Natural killer cell (primary cell): ENCODE results near the gene CNKSR3. TPM values are rescaled to one million over a fixed set of nuclear protein-coding genes. Genes with fewer than 3 reads are reported as not detected.

ENCODE experiments used
- ATAC-seq, 3 donors: fragments of 150-1000 bp in 2 of 3; fragments of 200-7000 bp in 1 of 3; cut with Tn5 transposase; 1 replicate in 1 of 3; 2 replicates in 2 of 3; pipeline ENCODE4 v1.10.0; 2021; ENCODE audit warnings: mild to moderate bottlenecking in 2 of 3, moderate library complexity in 2 of 3
- DNase-seq, 2 donors: peaks; one replicate each; pipeline versions ENCODE4 v3.0.0 to v3.0.0-alpha.2; 2013 to 2021; ENCODE audit warnings: mixed read lengths in 1 of 2
- H3K27ac ChIP-seq: one replicate; pipeline ENCODE4 v1.5.1; 2013; ENCODE audit warnings: mild to moderate bottlenecking, low read length
- H3K27me3 ChIP-seq: one replicate; pipeline ENCODE4 v1.6.1; 2013; ENCODE audit warnings: low read length; ENCODE audit not compliant: control insufficient read depth, insufficient read depth
- H3K36me3 ChIP-seq: one replicate; pipeline ENCODE4 v1.6.1; 2013; ENCODE audit warnings: low read length; ENCODE audit not compliant: control insufficient read depth, insufficient read depth
- H3K4me1 ChIP-seq: one replicate; pipeline ENCODE4 v1.6.1; 2013; ENCODE audit warnings: low read length; ENCODE audit not compliant: control insufficient read depth, insufficient read depth
- H3K4me3 ChIP-seq: one replicate; pipeline ENCODE4 v1.5.1; 2013; ENCODE audit warnings: low read length
- H3K9me3 ChIP-seq: one replicate; pipeline ENCODE4 v1.6.1; 2013; ENCODE audit warnings: low read length; ENCODE audit not compliant: control insufficient read depth, insufficient read depth
- H3K27ac Mint-ChIP-seq, 2 donors: one replicate each; pipeline ENCODE4 v1.8.0; 2022; ENCODE audit warnings: mild to moderate bottlenecking in 2 of 2, mixed read lengths in 2 of 2, moderate library complexity in 1 of 2
- H3K27me3 Mint-ChIP-seq, 2 donors: one replicate each; pipeline ENCODE4 v1.8.0; 2022; ENCODE audit warnings: low read depth in 2 of 2, mixed read lengths in 2 of 2
- H3K36me3 Mint-ChIP-seq: one replicate; pipeline ENCODE4 v1.8.0; 2022; ENCODE audit warnings: mixed read lengths
- H3K4me1 Mint-ChIP-seq, 2 donors: one replicate each; pipeline ENCODE4 v1.8.0; 2022; ENCODE audit warnings: mixed read lengths in 2 of 2
- H3K4me3 Mint-ChIP-seq: one replicate; pipeline ENCODE4 v1.8.0; 2022; ENCODE audit warnings: mild to moderate bottlenecking, moderate library complexity, mixed read lengths
- H3K9me3 Mint-ChIP-seq, 2 donors: one replicate each; pipeline ENCODE4 v1.8.0; 2022; ENCODE audit warnings: mixed read lengths in 2 of 2
- CTCF ChIP-seq: fragments of 200-600 bp; IDR thresholded peaks from one replicate; pipeline ENCODE4 v1.8.0; 2022; ENCODE audit warnings: antibody characterized with exemption
- WGBS: methylation state at CpG from one replicate; pipeline ENCODE4 v1.1.7; 2013; ENCODE audit warnings: missing lambda C conversion rate; ENCODE audit not compliant: insufficient coverage; 5-methylcytosine and 5-hydroxymethylcytosine counted together
- intact Hi-C: fragments of 100-400 bp; cut with micrococcal nuclease; formaldehyde crosslinking; loops from one replicate; pipeline ENCODE4 v1.14.2; 2022
- total RNA-seq, 4 donors: library from RNA; stranded (reverse); fragments of 120-200 nt in 1 of 4; gene quantifications; one replicate each; pipeline versions ENCODE4 v1.2.3 to v1.2.4, GENCODE V29; 2013 to 2022

Gene CNKSR3
- total RNA-seq, 3 donors from 2014 or later (not counting 1 experiment from before 2014, with no cell fraction given): 0.18 TPM; not detected in 2

- Mint-ChIP-seq H3K36me3 (no peaks in the 10 kb centered on the region), H3K4me3 (no peak overlapping the region), H3K4me1 (no peaks in the 10 kb centered on the region), H3K27me3 (peaks cover 0 to 2% of the 10 kb centered on the region in 2 donors), H3K9me3 (no peaks in the 10 kb centered on the region), H3K27ac (no peak overlapping the region)
- ATAC-seq (no peak), DNase-seq (no peak)
- no peaks in the 10 kb centered on the region for H3K27me3 ChIP-seq
- H3K4me3 ChIP-seq: no peak overlapping the region
- no peaks in the 10 kb centered on the region for H3K36me3 ChIP-seq
- H3K27ac ChIP-seq: no peak overlapping the region
- H3K4me1 ChIP-seq: no peaks in the 10 kb centered on the region
- WGBS: 92% methylated on average over 3 of the region's 4 CpGs
- TF ChIP-seq CTCF: no peak
- H3K9me3 ChIP-seq: no peaks in the 10 kb centered on the region
- intact Hi-C loops: no loop called here
These were observed 41.1 kb downstream of the CNKSR3 start for GRCh38 chr6:154469306-154469935.

- Mint-ChIP-seq H3K9me3 (no peaks in the 10 kb centered on the region), H3K36me3 (no peaks in the 10 kb centered on the region), H3K27ac (no peak overlapping the region), H3K4me3 (no peak overlapping the region), H3K27me3 (peaks cover 0 to 2% of the 10 kb centered on the region in 2 donors), H3K4me1 (no peaks in the 10 kb centered on the region)
- intact Hi-C loops: no loop called here
- TF ChIP-seq CTCF: no peak
- no peak for ATAC-seq
- Histone ChIP-seq H3K4me1 (no peaks in the 10 kb centered on the region), H3K9me3 (no peaks in the 10 kb centered on the region), H3K27ac (no peak overlapping the region), H3K27me3 (no peaks in the 10 kb centered on the region), H3K36me3 (no peaks in the 10 kb centered on the region), H3K4me3 (no peak overlapping the region)
- no peak for DNase-seq
- WGBS: 97% methylated on average over 2 of the region's 3 CpGs
These were observed 41.7 kb downstream of the CNKSR3 start for GRCh38 chr6:154468760-154469159.

DNA sequence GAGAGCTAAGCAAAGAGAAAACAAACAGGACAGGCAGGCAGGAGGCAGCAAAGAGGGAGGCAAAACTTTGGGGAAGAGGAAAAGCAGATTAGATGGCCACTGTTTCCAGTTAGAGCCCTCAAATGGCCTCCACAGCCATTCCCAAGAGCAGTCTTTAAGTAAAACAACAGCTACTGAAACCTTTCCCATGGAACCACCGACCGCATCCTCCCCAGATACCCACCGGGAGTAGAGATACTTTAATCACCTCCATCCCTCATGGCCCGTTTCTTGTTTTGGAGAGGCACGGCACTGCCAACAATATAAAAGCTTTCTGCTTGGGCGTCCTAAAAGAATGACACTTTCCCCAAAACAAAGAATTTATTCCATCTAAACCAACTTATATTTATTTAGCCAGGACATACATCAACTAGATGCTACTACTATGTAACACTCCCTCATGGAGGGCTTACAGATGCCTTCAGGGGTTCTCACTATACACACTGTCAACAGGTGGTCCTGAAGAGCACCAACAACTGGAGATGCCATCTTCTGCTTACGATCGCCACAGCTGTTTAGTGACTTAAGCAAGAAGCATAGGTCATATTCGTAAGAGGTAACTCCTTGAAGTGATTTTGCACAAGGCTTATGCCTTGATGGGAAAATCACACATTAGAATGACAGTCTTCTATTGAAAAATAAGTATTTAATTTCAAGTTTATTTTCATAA is 43.4 kb downstream of the CNKSR3 start:
- Histone ChIP-seq H3K36me3 (no peaks in the 10 kb centered on the region), H3K4me1 (no peaks in the 10 kb centered on the region), H3K4me3 (no peak overlapping the region), H3K9me3 (no peaks in the 10 kb centered on the region), H3K27ac (no peak overlapping the region), H3K27me3 (no peaks in the 10 kb centered on the region)
- TF ChIP-seq CTCF: no peak
- Mint-ChIP-seq H3K9me3 (no peaks in the 10 kb centered on the region), H3K27me3 (no peaks in the 10 kb centered on the region), H3K4me3 (no peak overlapping the region), H3K27ac (no peak overlapping the region), H3K4me1 (no peaks in the 10 kb centered on the region), H3K36me3 (no peaks in the 10 kb centered on the region)
- WGBS: 83% methylated on average over 9 of the region's 9 CpGs
- intact Hi-C loops: no loop called here
- ATAC-seq (no peak), DNase-seq (no peak)
